Right lobe of liver (tissue), 6 donors: ENCODE data around the gene TMPRSS5. TPM values are rescaled to one million over a fixed set of nuclear protein-coding genes. Genes with fewer than 3 reads are reported as not detected.
A peak's percentile ranks its signal among the peaks of the same experiment; 100 is the strongest.

ENCODE experiments used
- ATAC-seq, 4 donors: fragments of 200-7000 bp; cut with Tn5 transposase; one replicate each; pipeline ENCODE4 v1.9.1; 2020; ENCODE audit warnings: mild to moderate bottlenecking in 4 of 4, moderate library complexity in 4 of 4
- DNase-seq, 3 donors: peaks; one replicate each; pipeline ENCODE4 v3.0.0-alpha.2; 2020
- H3K27ac ChIP-seq, 3 donors: fragments of 200-600 bp; one replicate each; pipeline ENCODE4 v1.8.0; 2022
- H3K27me3 ChIP-seq, 2 donors: fragments of 200-600 bp; one replicate each; pipeline ENCODE4 v1.8.0; 2022
- H3K36me3 ChIP-seq, 4 donors: fragments of 200-600 bp; sonication (generic) in 1 of 4; one replicate each; pipeline versions ENCODE4 v1.5.1 to v1.8.0; 2017 to 2022; ENCODE audit warnings: control low read depth in 1 of 4
- H3K4me1 ChIP-seq, 4 donors: fragments of 200-600 bp; sonication (generic) in 1 of 4; one replicate each; pipeline versions ENCODE4 v1.5.1 to v1.8.0; 2017 to 2022; ENCODE audit warnings: control low read depth in 1 of 4
- H3K4me3 ChIP-seq, 3 donors: fragments of 200-600 bp; one replicate each; pipeline ENCODE4 v1.8.0; 2022
- H3K9me3 ChIP-seq, 4 donors: fragments of 200-600 bp; sonication (generic) in 1 of 4; one replicate each; pipeline versions ENCODE4 v1.5.1 to v1.8.0; 2017 to 2022; ENCODE audit warnings: control low read depth in 1 of 4
- CTCF ChIP-seq, 4 donors: fragments of 200-600 bp in 3 of 4; fragments of 450-650 bp in 1 of 4; IDR thresholded peaks; one replicate each; pipeline versions ENCODE4 v1.5.1 to v1.8.0; 2016 to 2022; ENCODE audit warnings: antibody characterized with exemption in 4 of 4, mild to moderate bottlenecking in 2 of 4
- POLR2A ChIP-seq: fragments of 450-650 bp; IDR thresholded peaks from one replicate; pipeline ENCODE4 v1.6.1; 2017; ENCODE audit warnings: antibody characterized with exemption, mild to moderate bottlenecking
- WGBS: methylation state at CpG from one replicate; pipeline ENCODE4 v1.1.6; 2018; ENCODE audit warnings: low coverage, low lambda C conversion rate; ENCODE audit not compliant: insufficient coverage; ENCODE audit errors: missing lambda C conversion rate; 5-methylcytosine and 5-hydroxymethylcytosine counted together
- intact Hi-C, 2 donors: fragments of 100-400 bp; cut with DNase I; formaldehyde crosslinking; loops; one replicate each; pipeline versions ENCODE4 v1.11.2 to v1.14.1; 2022
- total RNA-seq, 6 experiments: library from RNA; depleted of rRNA in 2 of 6; stranded (reverse); fragments of >200 nt in 2 of 6; fragmentation: NEBNext Ultra II Directional in 3 of 6; extraction: Animal tissue kit (Norgen Biotek cat#: 25700) in 3 of 6; gene quantifications; one replicate each; pipeline versions ENCODE4 v1.1.0 to v1.2.4, GENCODE V29; 2016 to 2023
- donor health status: DM: no; HTN: yes; CAD: no.
- donor health status: DM: no; HTN: no; CAD: no.
- donor health status: DM: no; HTN: no; CAD: no.
- donor health status: DM: no; HTN: yes; CAD: no.
- donor health status: DM: no; HTN: yes; CAD: no.

Gene TMPRSS5
- total RNA-seq, 6 experiments from 2014 or later: 0.12 to 0.75 (median 0.43) TPM; not detected in 2

- Histone ChIP-seq H3K27ac (no peak overlapping the region), H3K36me3 (no peaks in the 10 kb centered on the region), H3K27me3 (no peaks in the 10 kb centered on the region), H3K4me3 (no peak overlapping the region), H3K9me3 (no peaks in the 10 kb centered on the region), H3K4me1 (no peaks in the 10 kb centered on the region)
- 83% methylated on average over 3 of the region's 10 CpGs for WGBS
- no peak for DNase-seq
- TF ChIP-seq CTCF (IDR thresholded peaks at IDR 0.05) (no peak), POLR2A (no peak)
- intact Hi-C loops: no loop called here
- no peak for ATAC-seq
These were observed 24.2 kb downstream of the TMPRSS5 start for GRCh38 chr11:113681711-113682413.

DNA sequence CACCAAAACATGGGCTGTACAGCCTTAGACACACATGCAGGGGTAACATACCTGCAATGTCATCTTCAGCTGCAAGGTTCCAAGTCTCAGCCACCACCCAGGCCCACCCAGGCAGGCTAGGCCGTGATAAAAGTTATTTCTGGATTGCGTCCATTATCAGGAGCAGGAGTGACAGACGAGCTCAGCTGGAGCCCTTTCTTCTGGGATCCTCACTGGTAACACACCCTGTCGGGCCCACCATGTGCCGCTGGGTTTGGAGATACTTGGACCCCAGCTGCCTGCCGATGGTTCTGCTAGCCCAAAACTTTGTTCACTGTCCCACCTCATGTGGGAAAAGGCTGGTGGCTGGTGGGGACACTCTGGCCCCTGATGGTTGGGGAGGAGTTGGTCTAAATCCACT, 24.8 kb downstream of the TMPRSS5 start:
- intact Hi-C loops: no loop called here
- no CpG with 5 or more reads among the region's 6 CpGs for WGBS
- no peaks in the 10 kb centered on the region for H3K27me3 ChIP-seq
- no peaks in the 10 kb centered on the region for H3K36me3 ChIP-seq
- DNase-seq: no peak
- no peak overlapping the region for H3K4me3 ChIP-seq
- no peaks in the 10 kb centered on the region for H3K9me3 ChIP-seq
- H3K27ac ChIP-seq: no peak overlapping the region
- peak in 1 of 4 donors; percentile 16 for ATAC-seq
- no peak for TF ChIP-seq POLR2A
- TF ChIP-seq CTCF (IDR thresholded peaks at IDR 0.05): no peak
- no peaks in the 10 kb centered on the region for H3K4me1 ChIP-seq

- WGBS: 78% methylated on average over 5 of the region's 5 CpGs
- Histone ChIP-seq H3K9me3 (no peaks in the 10 kb centered on the region), H3K27me3 (no peaks in the 10 kb centered on the region), H3K4me1 (no peaks in the 10 kb centered on the region), H3K4me3 (no peak overlapping the region), H3K27ac (no peak overlapping the region), H3K36me3 (no peaks in the 10 kb centered on the region)
- no peak for TF ChIP-seq CTCF (IDR thresholded peaks at IDR 0.05)
- TF ChIP-seq POLR2A: no peak
- intact Hi-C loops: no loop called here
- DNase-seq (no peak), ATAC-seq (no peak)
These were observed 28.4 kb downstream of the TMPRSS5 start for GRCh38 chr11:113677685-113678084.

- DNase-seq (no peak), ATAC-seq (no peak)
- no peaks in the 10 kb centered on the region for H3K36me3 ChIP-seq
- intact Hi-C loops: no loop called here
- no peaks in the 10 kb centered on the region for H3K9me3 ChIP-seq
- H3K4me1 ChIP-seq: no peaks in the 10 kb centered on the region
- WGBS: 76% methylated on average over 5 of the region's 5 CpGs
- TF ChIP-seq CTCF (IDR thresholded peaks at IDR 0.05): no peak
- no peak for TF ChIP-seq POLR2A
- no peak overlapping the region for H3K27ac ChIP-seq
- no peaks in the 10 kb centered on the region for H3K27me3 ChIP-seq
- no peak overlapping the region for H3K4me3 ChIP-seq
These were observed 30.5 kb downstream of the TMPRSS5 start for GRCh38 chr11:113675565-113675964.
